ENCODE results near the gene WDFY2.
"Not testable (repeated sequence)": the region's sequence is repeated elsewhere in the genome, so short reads cannot be mapped to it uniquely, and the experiment has no call there.

WDFY2 gene, protein sequence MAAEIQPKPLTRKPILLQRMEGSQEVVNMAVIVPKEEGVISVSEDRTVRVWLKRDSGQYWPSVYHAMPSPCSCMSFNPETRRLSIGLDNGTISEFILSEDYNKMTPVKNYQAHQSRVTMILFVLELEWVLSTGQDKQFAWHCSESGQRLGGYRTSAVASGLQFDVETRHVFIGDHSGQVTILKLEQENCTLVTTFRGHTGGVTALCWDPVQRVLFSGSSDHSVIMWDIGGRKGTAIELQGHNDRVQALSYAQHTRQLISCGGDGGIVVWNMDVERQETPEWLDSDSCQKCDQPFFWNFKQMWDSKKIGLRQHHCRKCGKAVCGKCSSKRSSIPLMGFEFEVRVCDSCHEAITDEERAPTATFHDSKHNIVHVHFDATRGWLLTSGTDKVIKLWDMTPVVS

DNA sequence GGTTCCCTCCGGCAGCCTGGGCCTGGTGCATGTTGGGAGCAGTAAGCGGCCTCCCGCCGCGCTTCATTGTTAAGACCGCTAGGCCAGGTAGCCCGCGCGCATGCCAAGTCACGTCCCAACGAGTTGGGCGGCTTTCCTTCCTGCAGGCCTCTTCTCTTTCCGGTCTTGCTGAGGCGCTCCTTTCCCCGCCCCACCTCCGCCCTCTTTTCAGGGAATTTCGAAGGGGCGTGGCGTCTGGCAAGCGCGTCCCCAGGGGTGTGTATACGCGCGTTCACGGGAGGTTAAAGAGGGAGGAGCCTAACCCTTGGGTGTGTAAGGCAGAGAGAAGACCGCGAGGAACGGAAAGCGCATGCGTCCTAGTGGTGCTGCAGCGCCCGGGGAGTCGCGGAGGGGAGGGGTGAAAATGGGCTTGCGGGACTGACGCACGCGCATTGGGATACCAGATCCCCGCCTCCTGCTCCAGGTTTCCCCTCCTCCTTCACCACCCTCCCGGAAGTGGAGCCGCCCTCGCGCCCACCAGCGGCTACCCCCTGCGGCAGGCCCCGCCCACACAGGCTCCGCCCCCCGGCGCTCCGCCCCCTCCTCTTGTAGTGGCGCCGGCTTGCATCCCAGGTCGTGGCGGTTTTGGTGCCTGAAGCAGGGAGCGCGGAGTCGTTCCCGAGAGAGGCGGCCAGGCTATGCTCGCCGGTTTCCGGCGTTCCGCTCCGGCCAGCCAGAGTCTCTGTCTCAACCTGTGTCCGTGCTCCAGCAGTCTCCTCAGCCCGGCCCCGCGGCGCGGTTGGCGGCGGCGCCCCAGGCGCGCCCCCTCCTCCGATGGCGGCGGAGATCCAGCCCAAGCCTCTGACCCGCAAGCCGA is at the start of gene WDFY2:
TSS of gene WDFY2 (plus strand) at position 588 of the 856 bp plus-strand sequence. CDS start at position 814, 226 bp downstream.
- Histone ChIP-seq H3K79me2 (ENCODE audit: control insufficient read depth, insufficient read depth, low read length, unreplicated experiment) (peaks cover 48% of the 10 kb centered on the region), H2AFZ (ENCODE audit: low read length, unreplicated experiment) (peak within 1 kb of the TSS; percentile 88), H3K4me3 (ENCODE audit: low read depth, low read length) (peak within 1 kb of the TSS; percentile 79), H3K27me3 (ENCODE audit: insufficient read depth, low read length) (no peaks in the 10 kb centered on the region), H3K4me1 (ENCODE audit: control insufficient read depth, insufficient read depth, low read length, unreplicated experiment) (peaks cover 33% of the 10 kb centered on the region), H3K36me3 (ENCODE audit: insufficient read depth, low read length) (no peaks in the 10 kb centered on the region), H3K27ac (ENCODE audit: low read depth, low read length) (peak within 1 kb of the TSS; percentile 72)

DNA sequence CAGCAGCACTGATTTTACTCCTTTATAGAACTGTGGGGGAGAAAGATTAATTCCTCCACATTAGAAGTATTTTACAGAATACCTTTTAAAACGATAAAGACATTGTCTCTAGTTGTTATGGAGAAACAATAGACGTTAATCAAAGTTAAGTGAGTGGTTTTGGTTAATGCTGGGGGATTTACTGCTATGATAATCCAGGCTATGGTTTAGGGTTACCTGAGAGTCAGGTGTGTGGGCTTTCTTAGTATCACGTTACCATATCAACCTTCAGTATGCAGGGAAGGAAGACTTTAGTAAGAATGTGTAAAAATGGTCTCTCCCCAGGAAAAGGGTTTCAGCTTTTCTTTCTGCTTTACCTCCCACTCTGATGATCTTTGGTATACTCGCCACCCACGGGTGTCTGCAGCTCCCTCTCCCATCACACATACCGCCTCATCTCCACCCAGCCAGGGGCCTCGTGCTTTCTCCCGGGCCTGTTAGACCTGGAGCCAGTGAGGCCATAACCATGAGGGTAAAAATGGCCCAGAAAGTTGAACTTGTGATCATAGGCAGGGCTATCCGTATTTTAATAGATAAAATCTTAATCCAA is 45.6 kb upstream of the WDFY2 start:
- peaks cover 16% of the 10 kb centered on the region for H3K4me1 ChIP-seq (ENCODE audit: control insufficient read depth, insufficient read depth, low read length, unreplicated experiment)
- no peak overlapping the region for H2AFZ ChIP-seq (ENCODE audit: low read length, unreplicated experiment)
- no peaks in the 10 kb centered on the region for H3K36me3 ChIP-seq (ENCODE audit: insufficient read depth, low read length)
- no peaks in the 10 kb centered on the region for H3K27me3 ChIP-seq (ENCODE audit: insufficient read depth, low read length)
- no peaks in the 10 kb centered on the region for H3K79me2 ChIP-seq (ENCODE audit: control insufficient read depth, insufficient read depth, low read length, unreplicated experiment)
- H3K4me3 ChIP-seq (ENCODE audit: low read depth, low read length), result no peak overlapping the region
- no peak overlapping the region for H3K27ac ChIP-seq (ENCODE audit: low read depth, low read length)

DNA sequence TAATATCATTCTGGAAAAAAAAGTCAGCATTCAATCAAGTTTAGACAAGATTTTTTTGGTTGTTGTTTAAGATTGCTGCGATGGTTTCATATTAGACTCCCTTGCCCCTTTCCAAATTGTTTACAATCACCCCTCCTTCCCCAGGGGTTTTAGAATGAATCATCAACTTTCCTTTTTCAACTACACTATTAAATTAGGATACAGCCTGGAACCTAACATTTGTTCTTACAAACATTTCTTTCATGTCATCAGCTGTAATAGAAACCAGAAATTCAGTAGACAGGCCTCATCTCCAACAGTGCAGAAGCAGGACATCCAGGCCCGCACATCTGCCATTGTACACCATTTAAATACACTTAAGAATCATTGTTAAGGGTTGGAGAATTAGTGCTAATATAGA is 44.4 kb upstream of the WDFY2 start:
- Histone ChIP-seq H3K4me3 (ENCODE audit: low read depth, low read length) (peak overlapping the region; percentile 15; the same call in 1 of the 2 replicates), H2AFZ (ENCODE audit: low read length, unreplicated experiment) (no peak overlapping the region), H3K4me1 (ENCODE audit: control insufficient read depth, insufficient read depth, low read length, unreplicated experiment) (peaks cover 16% of the 10 kb centered on the region), H3K79me2 (ENCODE audit: control insufficient read depth, insufficient read depth, low read length, unreplicated experiment) (no peaks in the 10 kb centered on the region), H3K27me3 (ENCODE audit: insufficient read depth, low read length) (no peaks in the 10 kb centered on the region), H3K27ac (ENCODE audit: low read depth, low read length) (peak overlapping the region; percentile 60), H3K36me3 (ENCODE audit: insufficient read depth, low read length) (no peaks in the 10 kb centered on the region)

DNA sequence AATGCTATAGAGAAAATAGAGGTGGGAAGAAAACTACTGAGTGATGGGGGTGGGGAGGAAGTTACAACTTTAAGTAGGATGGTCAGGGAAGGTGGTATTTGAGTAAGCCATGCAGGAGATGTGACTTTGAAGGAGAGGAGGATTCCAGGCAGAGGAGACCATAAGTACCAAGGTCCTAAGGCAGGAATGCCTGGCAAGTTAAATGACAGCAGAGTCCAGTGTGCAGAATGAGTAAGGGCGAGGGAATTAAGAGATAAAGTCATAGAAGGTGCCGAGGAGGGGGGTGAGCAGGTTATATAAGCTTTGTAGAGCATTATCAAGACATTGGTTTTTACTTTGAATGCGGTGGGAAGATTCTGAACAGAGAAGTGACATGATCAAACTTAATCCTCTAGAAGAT is 43.2 kb upstream of the WDFY2 start:
- H3K36me3 ChIP-seq (ENCODE audit: insufficient read depth, low read length), result no peaks in the 10 kb centered on the region
- H3K79me2 ChIP-seq (ENCODE audit: control insufficient read depth, insufficient read depth, low read length, unreplicated experiment), result no peaks in the 10 kb centered on the region
- H3K4me3 ChIP-seq (ENCODE audit: low read depth, low read length), result no peak overlapping the region
- no peak overlapping the region for H3K27ac ChIP-seq (ENCODE audit: low read depth, low read length)
- peaks cover 16% of the 10 kb centered on the region for H3K4me1 ChIP-seq (ENCODE audit: control insufficient read depth, insufficient read depth, low read length, unreplicated experiment)
- H3K27me3 ChIP-seq (ENCODE audit: insufficient read depth, low read length), result no peaks in the 10 kb centered on the region
- H2AFZ ChIP-seq (ENCODE audit: low read length, unreplicated experiment), result no peak overlapping the region

DNA sequence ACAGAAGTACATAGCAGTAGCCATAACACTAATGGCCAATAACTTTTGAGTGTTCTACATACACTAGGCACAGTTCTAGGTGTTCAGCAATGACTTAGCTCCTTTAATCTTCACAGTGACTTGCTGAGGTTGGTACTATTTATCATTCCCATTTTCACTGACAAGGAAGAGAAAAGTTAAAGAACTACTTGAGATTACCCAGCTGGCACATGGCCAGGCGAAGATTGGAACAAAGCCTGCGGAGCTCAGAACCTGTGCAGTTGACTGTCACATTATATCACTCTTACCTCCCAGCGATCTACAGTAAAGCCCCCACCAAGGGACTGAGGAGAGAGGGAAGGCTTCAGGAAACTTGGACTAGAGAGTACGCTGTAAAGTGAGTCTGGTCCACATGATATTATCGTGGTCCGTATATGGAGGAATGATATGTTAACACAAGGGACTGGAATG is 42.4 kb upstream of the WDFY2 start:
- H2AFZ ChIP-seq (ENCODE audit: low read length, unreplicated experiment), result no peak overlapping the region
- no peaks in the 10 kb centered on the region for H3K27me3 ChIP-seq (ENCODE audit: insufficient read depth, low read length)

DNA sequence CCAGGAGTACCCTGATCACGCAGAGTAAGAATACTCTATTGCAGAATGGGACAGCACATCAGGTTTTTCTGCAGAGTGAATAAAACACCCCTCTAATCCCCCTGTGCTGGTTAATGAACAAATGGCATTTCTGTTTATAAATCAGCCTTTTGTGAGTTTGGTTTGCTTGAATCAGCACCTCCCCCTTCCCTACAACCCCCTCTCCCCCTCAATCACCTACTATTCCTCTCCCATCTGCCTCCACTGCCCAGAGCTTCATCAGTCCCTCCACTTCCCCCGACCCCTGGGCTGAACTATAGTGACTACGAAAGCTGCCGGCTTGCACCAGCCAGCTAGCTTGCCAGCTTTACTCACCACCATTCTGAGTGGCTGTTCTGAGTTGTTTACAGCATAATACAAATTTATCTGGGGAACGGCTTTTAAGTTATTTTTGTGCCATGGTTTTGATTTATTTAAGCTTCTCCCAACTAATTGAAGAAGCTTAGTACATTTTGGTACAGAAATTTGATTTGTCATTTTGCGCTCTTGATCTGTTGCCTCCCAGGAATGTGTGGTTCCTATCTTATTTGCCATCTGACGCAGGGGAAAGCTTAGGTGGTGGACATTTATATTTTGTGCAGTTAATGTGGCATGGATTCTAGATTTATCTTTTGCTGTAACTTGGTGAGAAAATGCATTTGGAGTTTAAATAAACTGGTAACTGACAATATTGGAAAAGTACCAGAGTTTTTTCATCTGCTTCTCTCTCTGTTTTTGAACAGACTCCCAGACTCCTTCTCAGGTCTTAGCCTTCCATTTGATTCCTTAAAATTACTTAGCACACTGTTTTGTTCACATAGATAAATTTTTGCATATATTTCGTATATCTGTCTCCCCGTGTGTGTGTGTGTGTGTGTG is 41.7 kb upstream of the WDFY2 start:
- Histone ChIP-seq H3K27ac (ENCODE audit: low read depth, low read length) (no peak overlapping the region), H3K36me3 (ENCODE audit: insufficient read depth, low read length) (no peaks in the 10 kb centered on the region), H3K79me2 (ENCODE audit: control insufficient read depth, insufficient read depth, low read length, unreplicated experiment) (no peaks in the 10 kb centered on the region), H2AFZ (ENCODE audit: low read length, unreplicated experiment) (no peak overlapping the region), H3K4me3 (ENCODE audit: low read depth, low read length) (no peak overlapping the region), H3K4me1 (ENCODE audit: control insufficient read depth, insufficient read depth, low read length, unreplicated experiment) (peaks cover 16% of the 10 kb centered on the region), H3K27me3 (ENCODE audit: insufficient read depth, low read length) (no peaks in the 10 kb centered on the region)

More for the DNA sequence above, 42.4 kb upstream of the WDFY2 start:
- Histone ChIP-seq H3K79me2 (ENCODE audit: control insufficient read depth, insufficient read depth, low read length, unreplicated experiment) (no peaks in the 10 kb centered on the region), H3K27ac (ENCODE audit: low read depth, low read length) (no peak overlapping the region), H3K4me1 (ENCODE audit: control insufficient read depth, insufficient read depth, low read length, unreplicated experiment) (peaks cover 16% of the 10 kb centered on the region), H3K36me3 (ENCODE audit: insufficient read depth, low read length) (no peaks in the 10 kb centered on the region), H3K4me3 (ENCODE audit: low read depth, low read length) (no peak overlapping the region)

DNA sequence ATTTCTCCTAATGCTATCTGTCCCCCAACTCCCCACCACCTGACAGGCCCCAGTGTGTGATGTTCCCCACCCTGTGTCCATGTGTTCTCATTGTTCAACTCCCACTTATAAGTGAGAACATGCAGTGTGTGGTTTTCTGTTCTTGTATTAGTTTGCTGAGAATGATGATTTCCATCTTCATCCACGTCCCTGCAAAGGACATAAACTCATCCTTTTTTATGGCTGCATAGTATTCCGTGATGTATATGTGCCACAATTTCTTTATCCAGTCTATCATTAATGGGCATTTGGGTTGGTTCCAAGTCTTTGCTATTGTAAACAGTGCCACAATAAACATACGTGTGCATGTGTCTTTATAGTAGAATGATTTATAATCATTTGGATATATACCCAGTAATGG is 38.8 kb upstream of the WDFY2 start:
- not testable (repeated sequence) for H3K36me3 ChIP-seq (ENCODE audit: insufficient read depth, low read length); H3K4me3 ChIP-seq (ENCODE audit: low read depth, low read length)
- H3K4me1 ChIP-seq (ENCODE audit: control insufficient read depth, insufficient read depth, low read length, unreplicated experiment), result peaks cover 19% of the 10 kb centered on the region

DNA sequence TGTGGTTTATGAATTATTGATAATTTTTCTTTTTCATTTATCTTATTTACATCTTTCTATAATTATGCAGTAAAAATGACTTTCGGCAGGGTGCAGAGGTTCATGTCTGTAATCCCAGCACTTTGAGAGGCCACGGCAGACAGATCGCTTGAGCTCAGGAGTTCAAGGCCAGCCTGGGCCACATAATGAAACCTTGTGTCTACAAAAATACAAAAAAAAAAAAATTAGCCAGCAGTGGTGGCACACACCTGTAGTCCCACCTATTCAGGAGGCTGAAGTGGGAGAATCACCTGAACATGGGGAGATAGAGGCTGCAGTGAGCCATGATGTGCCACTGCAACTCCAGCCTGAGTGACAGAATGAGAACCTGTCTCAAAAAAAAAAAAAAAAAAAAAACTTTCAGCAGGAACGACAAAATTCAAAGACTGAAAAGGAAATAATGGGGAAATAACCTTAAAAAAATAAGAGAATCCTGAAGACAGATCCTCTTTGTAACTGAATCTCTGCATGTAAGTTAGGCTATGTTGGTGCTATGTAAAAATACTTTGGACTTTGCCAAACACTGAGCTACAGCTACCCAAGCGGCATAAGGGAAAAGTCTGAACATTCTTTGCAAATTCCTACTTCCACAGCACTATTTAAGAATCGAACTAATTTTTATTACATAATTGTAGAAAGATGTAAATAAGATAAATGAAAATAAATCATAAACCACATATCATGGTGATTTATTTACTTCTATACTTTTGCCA is 36.7 kb upstream of the WDFY2 start:
- Histone ChIP-seq H3K4me1 (ENCODE audit: control insufficient read depth, insufficient read depth, low read length, unreplicated experiment) (peaks cover 13% of the 10 kb centered on the region), H3K4me3 (ENCODE audit: low read depth, low read length) (no peak overlapping the region), H2AFZ (ENCODE audit: low read length, unreplicated experiment) (no peak overlapping the region), H3K27ac (ENCODE audit: low read depth, low read length) (no peak overlapping the region), H3K27me3 (ENCODE audit: insufficient read depth, low read length) (no peaks in the 10 kb centered on the region), H3K36me3 (ENCODE audit: insufficient read depth, low read length) (no peaks in the 10 kb centered on the region), H3K79me2 (ENCODE audit: control insufficient read depth, insufficient read depth, low read length, unreplicated experiment) (no peaks in the 10 kb centered on the region)

More for the DNA sequence above, 38.8 kb upstream of the WDFY2 start:
- not testable (repeated sequence) for H3K27ac ChIP-seq (ENCODE audit: low read depth, low read length); H2AFZ ChIP-seq (ENCODE audit: low read length, unreplicated experiment); H3K27me3 ChIP-seq (ENCODE audit: insufficient read depth, low read length); H3K79me2 ChIP-seq (ENCODE audit: control insufficient read depth, insufficient read depth, low read length, unreplicated experiment)

DNA sequence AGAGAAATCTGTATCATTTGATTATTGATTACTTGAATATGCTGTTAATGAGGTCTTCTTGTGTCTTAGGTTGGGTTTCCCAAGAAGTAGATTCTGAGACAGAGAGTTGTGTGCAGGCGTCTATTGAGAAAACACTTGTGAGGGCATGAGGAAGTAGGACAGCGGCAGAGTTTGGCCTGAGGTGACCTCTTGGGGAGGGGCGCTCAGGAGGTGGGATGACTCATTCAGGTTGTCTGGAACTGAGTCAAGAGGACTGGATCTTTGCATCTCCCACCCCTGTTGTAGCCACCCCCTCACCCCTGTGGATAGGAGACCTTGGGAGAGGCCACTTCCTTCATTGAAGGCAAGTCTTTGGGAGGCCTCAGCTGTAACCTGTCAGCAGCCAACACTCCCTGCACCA is 35.2 kb upstream of the WDFY2 start:
- H3K79me2 ChIP-seq (ENCODE audit: control insufficient read depth, insufficient read depth, low read length, unreplicated experiment), result no peaks in the 10 kb centered on the region
- H3K4me1 ChIP-seq (ENCODE audit: control insufficient read depth, insufficient read depth, low read length, unreplicated experiment), result peaks cover 11% of the 10 kb centered on the region
- no peaks in the 10 kb centered on the region for H3K36me3 ChIP-seq (ENCODE audit: insufficient read depth, low read length)
- no peak overlapping the region for H3K4me3 ChIP-seq (ENCODE audit: low read depth, low read length)
- no peaks in the 10 kb centered on the region for H3K27me3 ChIP-seq (ENCODE audit: insufficient read depth, low read length)
- H2AFZ ChIP-seq (ENCODE audit: low read length, unreplicated experiment), result no peak overlapping the region
- no peak overlapping the region for H3K27ac ChIP-seq (ENCODE audit: low read depth, low read length)
